GOT3 (cell line): ENCODE data around the gene YPEL5.

Experiments used
- DNase-seq: peaks from one replicate; lab custom pipeline; 2025; ENCODE audit warnings: mixed read lengths; lab: John Stamatoyannopoulos, UW

YPEL5 gene

GRCh38 chr2:30205456-30205855, 58.6 kb downstream of the YPEL5 start:
- DNase-seq: no peak

DNA sequence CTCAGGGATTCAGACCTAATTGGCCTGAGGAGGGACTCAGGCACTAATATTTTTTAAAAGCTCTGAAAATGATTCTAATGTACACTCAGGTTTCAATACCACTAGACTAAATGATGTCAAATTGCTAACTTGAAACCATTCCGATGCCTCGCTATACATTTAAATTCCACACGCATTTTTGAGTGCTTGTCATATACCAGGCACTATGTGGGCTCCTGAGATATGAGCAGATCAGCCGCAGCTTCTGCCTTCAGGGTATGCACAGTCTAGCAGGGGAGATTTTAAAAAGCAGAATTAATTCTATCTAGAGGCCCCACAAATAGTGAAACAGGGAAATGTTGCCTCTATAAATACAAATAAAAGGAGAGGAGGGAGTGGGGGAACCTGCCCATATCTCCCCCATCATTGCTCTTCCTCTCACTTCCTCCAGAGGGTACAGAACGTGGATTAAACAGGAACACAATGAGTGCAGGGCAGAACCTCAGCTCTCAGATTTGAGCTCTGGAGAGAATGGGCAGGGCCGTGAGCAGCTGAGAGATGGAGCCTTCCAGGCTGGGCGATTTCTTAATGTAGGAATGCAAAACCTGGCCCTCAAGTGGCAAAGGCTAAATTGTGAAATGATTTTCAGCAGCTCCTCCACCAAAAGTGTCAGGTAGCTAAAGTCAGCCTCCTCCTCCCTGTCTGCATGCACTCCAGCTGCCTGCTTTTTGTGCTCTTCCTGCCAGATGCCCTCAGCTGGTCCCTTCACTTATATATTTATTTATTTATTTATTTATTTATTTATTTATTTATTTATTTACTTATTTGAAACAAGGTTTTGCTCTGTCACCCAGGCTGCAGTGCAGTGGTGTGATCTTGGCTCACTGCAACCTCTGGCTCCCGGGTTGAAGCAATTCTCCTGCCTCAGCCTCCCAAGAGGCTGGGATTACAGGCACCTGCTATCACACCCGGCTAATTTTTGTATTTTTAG, 59.9 kb downstream of the YPEL5 start:
- DNase-seq: no peak

- peak; percentile 2 for DNase-seq
These were observed 61.6 kb downstream of the YPEL5 start for GRCh38 chr2:30208453-30208852.

GRCh38 chr2:30209227-30209626, 62.4 kb downstream of the YPEL5 start:
- no peak for DNase-seq
